Vagina (tissue), 2 donors: ENCODE data around the gene MYL7. TPM values are rescaled to one million over a fixed set of nuclear protein-coding genes. Genes with fewer than 3 reads are reported as not detected.

ENCODE experiments used
- DNase-seq, 2 donors: peaks; one replicate each; pipeline ENCODE4 v3.0.0-alpha.2; 2017; ENCODE audit errors: extremely low spot score in 2 of 2
- H3K27ac ChIP-seq: fragments of 200-600 bp; sonication (generic); one replicate; pipeline ENCODE4 v1.5.1; 2019
- H3K27me3 ChIP-seq: fragments of 200-600 bp; sonication (generic); one replicate; pipeline ENCODE4 v1.5.1; 2019
- H3K36me3 ChIP-seq, 2 donors: fragments of 200-600 bp; sonication (generic); one replicate each; pipeline ENCODE4 v1.5.1; 2017 to 2019
- H3K4me1 ChIP-seq: fragments of 200-600 bp; sonication (generic); one replicate; pipeline ENCODE4 v1.5.1; 2019
- H3K4me3 ChIP-seq, 2 donors: fragments of 200-600 bp; sonication (generic); 1 replicate in 1 of 2; 2 replicates in 1 of 2; pipeline ENCODE4 v1.5.1; 2016 to 2019
- H3K9me3 ChIP-seq: fragments of 200-600 bp; sonication (generic); one replicate; pipeline ENCODE4 v1.5.1; 2019
- CTCF ChIP-seq, 3 experiments: fragments of 450-650 bp in 2 of 3; fragments of 200-600 bp in 1 of 3; sonication (generic) in 1 of 3; IDR thresholded peaks; one replicate each; pipeline ENCODE4 v1.5.1; 2017 to 2019; ENCODE audit warnings: antibody characterized with exemption in 3 of 3, mild to moderate bottlenecking in 2 of 3, moderate library complexity in 2 of 3
- POLR2A ChIP-seq, 2 donors: fragments of 450-650 bp; IDR thresholded peaks; one replicate each; pipeline ENCODE4 v1.6.1; 2017; ENCODE audit warnings: antibody characterized with exemption in 2 of 2, mild to moderate bottlenecking in 2 of 2, moderate library complexity in 2 of 2
- POLR2AphosphoS5 ChIP-seq, 2 donors: sonication (generic); formaldehyde crosslinking; IDR thresholded peaks; one replicate each; pipeline ENCODE4 v1.9.0; 2017; ENCODE audit warnings: antibody characterized with exemption in 2 of 2, mild to moderate bottlenecking in 2 of 2, low read depth in 1 of 2; ENCODE audit not compliant: insufficient read depth in 1 of 2
- intact Hi-C: fragments of 100-400 bp; cut with DNase I; formaldehyde crosslinking; loops from one replicate; pipeline ENCODE4 v1.15.1; 2023
- total RNA-seq: library from RNA; depleted of rRNA; stranded (reverse); fragments of >200 nt; gene quantifications from one replicate; pipeline ENCODE4 v1.2.3, GENCODE V29; 2016

MYL7 gene
- total RNA-seq, 1 donor from 2014 or later, result not detected

GRCh38 chr7:44136731-44137130 lies 4.4 kb downstream of the MYL7 start:
- no peaks in the 10 kb centered on the region for H3K27me3 ChIP-seq
- H3K9me3 ChIP-seq, result no peaks in the 10 kb centered on the region
- no peak overlapping the region for H3K4me3 ChIP-seq
- no peaks in the 10 kb centered on the region for H3K36me3 ChIP-seq
- no peaks in the 10 kb centered on the region for H3K4me1 ChIP-seq
- H3K27ac ChIP-seq, result no peak overlapping the region
- intact Hi-C loops, result no loop called here
- TF ChIP-seq POLR2A (IDR thresholded peaks at IDR 0.05), result no peak
- no peak for DNase-seq

GRCh38 chr7:44134943-44135628 lies 6.0 kb downstream of the MYL7 start:
- no peaks in the 10 kb centered on the region for H3K36me3 ChIP-seq
- no peaks in the 10 kb centered on the region for H3K4me1 ChIP-seq
- H3K27ac ChIP-seq, result no peak overlapping the region
- H3K27me3 ChIP-seq, result no peaks in the 10 kb centered on the region
- TF ChIP-seq CTCF (IDR thresholded peaks at IDR 0.05) (no peak), POLR2A (IDR thresholded peaks at IDR 0.05) (no peak), POLR2AphosphoS5 (IDR thresholded peaks at IDR 0.05; ENCODE audit: insufficient read depth in 1 of 2, low read depth in 1 of 2) (no peak)
- DNase-seq, result no peak
- no peak overlapping the region for H3K4me3 ChIP-seq
- H3K9me3 ChIP-seq, result no peaks in the 10 kb centered on the region
- intact Hi-C loops, result no loop called here

GRCh38 chr7:44133295-44133694 lies 7.8 kb downstream of the MYL7 start:
- no peak for DNase-seq
- H3K4me3 ChIP-seq, result no peak overlapping the region
- no peak overlapping the region for H3K27ac ChIP-seq
- no peaks in the 10 kb centered on the region for H3K9me3 ChIP-seq
- no peaks in the 10 kb centered on the region for H3K36me3 ChIP-seq
- intact Hi-C loops, result no loop called here
- TF ChIP-seq POLR2AphosphoS5 (IDR thresholded peaks at IDR 0.05; ENCODE audit: insufficient read depth in 1 of 2, low read depth in 1 of 2) (no peak), CTCF (IDR thresholded peaks at IDR 0.05) (no peak), POLR2A (IDR thresholded peaks at IDR 0.05) (no peak)
- H3K4me1 ChIP-seq, result no peaks in the 10 kb centered on the region
- no peaks in the 10 kb centered on the region for H3K27me3 ChIP-seq

GRCh38 chr7:44132039-44132438 lies 9.1 kb downstream of the MYL7 start:
- H3K27me3 ChIP-seq, result no peaks in the 10 kb centered on the region
- H3K4me1 ChIP-seq, result no peaks in the 10 kb centered on the region
- H3K9me3 ChIP-seq, result no peaks in the 10 kb centered on the region
- no peak overlapping the region for H3K27ac ChIP-seq
- DNase-seq, result no peak
- TF ChIP-seq CTCF (IDR thresholded peaks at IDR 0.05) (no peak), POLR2AphosphoS5 (IDR thresholded peaks at IDR 0.05; ENCODE audit: insufficient read depth in 1 of 2, low read depth in 1 of 2) (no peak), POLR2A (IDR thresholded peaks at IDR 0.05) (no peak)
- no peaks in the 10 kb centered on the region for H3K36me3 ChIP-seq
- H3K4me3 ChIP-seq, result no peak overlapping the region
- intact Hi-C loops, result no loop called here

GRCh38 chr7:44131173-44132029 lies 9.7 kb downstream of the MYL7 start:
- intact Hi-C loops, result no loop called here
- no peak for DNase-seq
- no peak overlapping the region for H3K27ac ChIP-seq
- H3K27me3 ChIP-seq, result no peaks in the 10 kb centered on the region
- H3K36me3 ChIP-seq, result no peaks in the 10 kb centered on the region
- TF ChIP-seq POLR2AphosphoS5 (IDR thresholded peaks at IDR 0.05; ENCODE audit: insufficient read depth in 1 of 2, low read depth in 1 of 2), result no peak
- TF ChIP-seq CTCF (IDR thresholded peaks at IDR 0.05), result no peak
- TF ChIP-seq POLR2A (IDR thresholded peaks at IDR 0.05), result no peak
- no peaks in the 10 kb centered on the region for H3K4me1 ChIP-seq
- no peaks in the 10 kb centered on the region for H3K9me3 ChIP-seq
- H3K4me3 ChIP-seq, result no peak overlapping the region
